HepG2 (cell line): ENCODE results near the gene AK3. TPM values are rescaled to one million over a fixed set of nuclear protein-coding genes. Genes with fewer than 3 reads are reported as not detected.

Source experiments
- ARNT2 ChIP-seq: sonication (generic); formaldehyde crosslinking; IDR thresholded peaks from 2 replicates; pipeline ENCODE4 v1.8.0; 2022; ENCODE audit warnings: mild to moderate bottlenecking, low read depth, missing genetic modification reagents, moderate library complexity
- ESRRA ChIP-seq: sonication (generic); formaldehyde crosslinking; IDR thresholded peaks from 2 replicates; pipeline ENCODE4 v1.5.1; 2020; ENCODE audit warnings: mild to moderate bottlenecking, low read depth, missing genetic modification reagents
- FOSL1 ChIP-seq: sonication (generic); formaldehyde crosslinking; IDR thresholded peaks from 2 replicates; pipeline ENCODE4 v1.9.0; 2021; ENCODE audit warnings: missing genetic modification reagents, borderline replicate concordance
- GZF1 ChIP-seq: sonication (generic); formaldehyde crosslinking; IDR thresholded peaks from 2 replicates; pipeline ENCODE4 v1.5.1; 2020; ENCODE audit warnings: mild to moderate bottlenecking, missing genetic modification reagents
- JARID2 ChIP-seq: sonication (generic); formaldehyde crosslinking; IDR thresholded peaks from 2 replicates; pipeline ENCODE4 v1.8.1; 2023; ENCODE audit warnings: missing genetic modification reagents, inconsistent platforms; ENCODE audit not compliant: insufficient replicate concordance
- KLF6 ChIP-seq: IDR thresholded peaks from 2 replicates; pipeline ENCODE4 v1.8.0; 2016; ENCODE audit warnings: missing biosample characterization, missing genetic modification reagents
- MTA1 ChIP-seq: sonication (generic); formaldehyde crosslinking; IDR thresholded peaks from 2 replicates; pipeline ENCODE4 v1.4.0; 2020; ENCODE audit warnings: missing genetic modification reagents, mild to moderate bottlenecking, borderline replicate concordance
- MXD4 ChIP-seq: IDR thresholded peaks from 2 replicates; pipeline ENCODE4 v1.6.1; 2016; ENCODE audit warnings: mild to moderate bottlenecking, missing biosample characterization, missing genetic modification reagents
- MYNN ChIP-seq: sonication (generic); formaldehyde crosslinking; IDR thresholded peaks from 2 replicates; pipeline ENCODE4 v1.4.0; 2020; ENCODE audit warnings: mild to moderate bottlenecking, low read depth, missing genetic modification reagents
- NFIB ChIP-seq: sonication (generic); formaldehyde crosslinking; IDR thresholded peaks from 2 replicates; pipeline ENCODE4 v1.9.0; 2021; ENCODE audit warnings: missing genetic modification reagents, mild to moderate bottlenecking, borderline replicate concordance
- NFRKB ChIP-seq: fragments of 450-650 bp; IDR thresholded peaks from 2 replicates; pipeline ENCODE4 v1.6.1; 2017
- NFYB ChIP-seq: sonication (generic); formaldehyde crosslinking; IDR thresholded peaks from 2 replicates; pipeline ENCODE4 v1.4.0; 2020; ENCODE audit warnings: missing genetic modification reagents
- NPAS2 ChIP-seq: sonication (generic); formaldehyde crosslinking; IDR thresholded peaks from 2 replicates; pipeline ENCODE4 v1.8.0; 2022; ENCODE audit warnings: mild to moderate bottlenecking, missing genetic modification reagents, borderline replicate concordance
- POLR2AphosphoS2 ChIP-seq: IDR thresholded peaks from 2 replicates; pipeline ENCODE4 v1.6.1; 2011; ENCODE audit warnings: low read depth, low read length, improper control_type of control experiment
- PRDM4 ChIP-seq: sonication (generic); formaldehyde crosslinking; IDR thresholded peaks from 2 replicates; pipeline ENCODE4 v1.9.0; 2021; ENCODE audit warnings: missing genetic modification reagents, borderline replicate concordance
- RAD21 ChIP-seq: fragments of 450-650 bp; formaldehyde crosslinking; IDR thresholded peaks from 2 replicates; pipeline ENCODE4 v1.5.0; 2020; ENCODE audit warnings: mild to moderate bottlenecking
- TAF1 ChIP-seq: sonication (generic); formaldehyde crosslinking; IDR thresholded peaks from 2 replicates; pipeline ENCODE4 v1.4.0; 2020; ENCODE audit warnings: missing genetic modification reagents
- TGIF2 ChIP-seq: IDR thresholded peaks from 2 replicates; pipeline ENCODE4 v1.6.1; 2016; ENCODE audit warnings: control low read depth, missing compliant biosample characterization
- USF2 ChIP-seq, 2 experiments: sonication (generic) in 1 of 2; formaldehyde crosslinking in 1 of 2; IDR thresholded peaks; 2 replicates each; pipeline versions ENCODE4 v1.5.1 to v1.6.1; 2011 to 2020; ENCODE audit warnings: borderline replicate concordance in 1 of 2, low read depth in 1 of 2, low read length in 1 of 2, mild to moderate bottlenecking in 1 of 2, missing genetic modification reagents in 1 of 2, moderate library complexity in 1 of 2
- ZNF20 ChIP-seq: sonication (generic); formaldehyde crosslinking; IDR thresholded peaks from 2 replicates; pipeline ENCODE4 v1.4.0; 2020; ENCODE audit warnings: mild to moderate bottlenecking, moderate library complexity, missing genetic modification reagents
- ZNF230 ChIP-seq: sonication (generic); formaldehyde crosslinking; IDR thresholded peaks from 2 replicates; pipeline ENCODE4 v1.4.0; 2020; ENCODE audit warnings: mild to moderate bottlenecking, missing genetic modification reagents
- ZNF296 ChIP-seq: sonication (generic); formaldehyde crosslinking; conservative IDR thresholded peaks from 2 replicates; pipeline ENCODE4 v1.5.0; 2020; ENCODE audit warnings: mild to moderate bottlenecking, missing genetic modification reagents
- ZNF333 ChIP-seq: sonication (generic); formaldehyde crosslinking; IDR thresholded peaks from 2 replicates; pipeline ENCODE4 v1.4.0; 2020; ENCODE audit warnings: mild to moderate bottlenecking, missing genetic modification reagents, borderline replicate concordance
- ZNF382 ChIP-seq: sonication (generic); formaldehyde crosslinking; IDR thresholded peaks from 2 replicates; pipeline ENCODE4 v1.5.0; 2020; ENCODE audit warnings: missing genetic modification reagents, mild to moderate bottlenecking, borderline replicate concordance
- ZNF441 ChIP-seq: sonication (generic); formaldehyde crosslinking; IDR thresholded peaks from 2 replicates; pipeline ENCODE4 v1.7.0; 2021; ENCODE audit warnings: missing genetic modification reagents, borderline replicate concordance
- ZNF788 ChIP-seq: sonication (generic); formaldehyde crosslinking; IDR thresholded peaks from 2 replicates; pipeline ENCODE4 v1.5.0; 2020; ENCODE audit warnings: mild to moderate bottlenecking, missing genetic modification reagents, borderline replicate concordance
- ZNF790 ChIP-seq: sonication (generic); formaldehyde crosslinking; IDR thresholded peaks from 2 replicates; pipeline ENCODE4 v1.8.0; 2022; ENCODE audit warnings: missing genetic modification reagents, mild to moderate bottlenecking, borderline replicate concordance
- polyA plus RNA-seq, 8 experiments: library from polyadenylated mRNA; depleted of rRNA in 3 of 8; stranded (reverse) in 7 of 8; unstranded in 1 of 8; fragments of >200 nt; fragmentation: Illumina TruSeq in 4 of 8; extraction: Trizol in 4 of 8; gene quantifications; 2 replicates each; pipeline versions ENCODE4 v1.2.1 to v1.2.3, GENCODE V29; 2011 to 2016; ENCODE audit warnings: low read depth in 4 of 8, missing spikeins in 1 of 8, mixed read lengths in 1 of 8; ENCODE audit not compliant: insufficient read depth in 1 of 8
- total RNA-seq, 5 experiments: library from RNA; depleted of rRNA; stranded (reverse); fragments of >200 nt; fragmentation: Illumina TruSeq; extraction: Trizol; gene quantifications; 2 replicates each; pipeline ENCODE4 v1.2.3, GENCODE V29; 2016; ENCODE audit warnings: low read depth in 1 of 5

Gene AK3
- total and polyA plus RNA-seq, 2 of the 13 experiments (the other 11 are each of a cell fraction or from before 2014, with no cell fraction given), result 76.8 to 109 TPM

GRCh38 chr9:4740638-4741364 lies at the start of gene AK3 (continued):
- TF ChIP-seq USF2 (IDR thresholded peaks at IDR 0.05; ENCODE audit: low read depth, low read length), result no peak
- TF ChIP-seq USF2 (CRISPR knock-in tag; IDR thresholded peaks at IDR 0.05; ENCODE audit: borderline replicate concordance), result no peak
- TF ChIP-seq RAD21 (CRISPR knock-in tag), result peak; percentile 86
- no peak for TF ChIP-seq ZNF230 (CRISPR knock-in tag)
- peak; percentile 75 for TF ChIP-seq ZNF20 (CRISPR knock-in tag)
- TF ChIP-seq NFIB (CRISPR knock-in tag), result no peak
- peak; percentile 82; the same call in 1 of the 2 replicates for TF ChIP-seq ZNF333
- TF ChIP-seq FOSL1 (CRISPR knock-in tag), result no peak; the same call in 1 of the 2 replicates
- TF ChIP-seq NPAS2 (CRISPR knock-in tag), result no peak
- TF ChIP-seq ZNF382, result no peak
- TF ChIP-seq TAF1 (CRISPR knock-in tag), result peak; percentile 93
- no peak for TF ChIP-seq NFRKB
- peak; percentile 96 for TF ChIP-seq KLF6 (CRISPR knock-in tag)
- TF ChIP-seq MTA1 (CRISPR knock-in tag), result peak; percentile 71; the same call in 1 of the 2 replicates
- no peak for TF ChIP-seq JARID2 (CRISPR knock-in tag)
- no peak; the same call in 1 of the 2 replicates for TF ChIP-seq TGIF2
- TF ChIP-seq GZF1, result no peak
- TF ChIP-seq ARNT2, result peak; percentile 59
- TF ChIP-seq POLR2AphosphoS2, result no peak
- TF ChIP-seq NFYB (CRISPR knock-in tag), result no peak
- no peak for TF ChIP-seq ZNF296 (CRISPR knock-in tag)
- peak; percentile 62; the same call in 1 of the 2 replicates for TF ChIP-seq ZNF788 (CRISPR knock-in tag)
- no peak for TF ChIP-seq ZNF441 (CRISPR knock-in tag)
- TF ChIP-seq ZNF790 (CRISPR knock-in tag), result no peak
- TF ChIP-seq MYNN (CRISPR knock-in tag), result no peak
- peak; percentile 92 for TF ChIP-seq MXD4 (CRISPR knock-in tag)
- no peak for TF ChIP-seq ESRRA
- TF ChIP-seq PRDM4 (CRISPR knock-in tag), result no peak
